ENCODE measurements around the gene DLG2.
"Not testable (repeated sequence)": the region's sequence is repeated elsewhere in the genome, so short reads cannot be mapped to it uniquely, and the experiment has no call there.

DLG2 gene

GRCh38 chr11:84865257-84865656 is 761.9 kb downstream of the DLG2 start:
- POLR2A ChIA-PET (ENCODE audit: low non-redundant PET), result no interaction called here
- CTCF ChIA-PET, result interaction anchor here (0.7 kb wide), 1 partner anchor 315 kb away, joined by 3 read pairs; no protein-coding TSS in a partner anchor
- no peak for TF ChIP-seq CTCF (conservative IDR thresholded peaks at IDR 0.05; ENCODE audit: low read depth)
- DNase-seq (ENCODE audit: low spot score), result no peak
- H3K27ac ChIP-seq, result no peak overlapping the region

GRCh38 chr11:84857746-84858145 is 769.4 kb downstream of the DLG2 start:
- CTCF ChIA-PET, result no interaction called here
- no peak for TF ChIP-seq CTCF (conservative IDR thresholded peaks at IDR 0.05; ENCODE audit: low read depth)
- POLR2A ChIA-PET (ENCODE audit: low non-redundant PET), result no interaction called here
- no peak for DNase-seq (ENCODE audit: low spot score)
- H3K27ac ChIP-seq, result no peak overlapping the region

GRCh38 chr11:84855508-84856245 is 771.5 kb downstream of the DLG2 start:
- no peak for TF ChIP-seq CTCF (conservative IDR thresholded peaks at IDR 0.05; ENCODE audit: low read depth)
- DNase-seq (ENCODE audit: low spot score), result no peak
- no peak overlapping the region for H3K27ac ChIP-seq
- POLR2A ChIA-PET (ENCODE audit: low non-redundant PET), result no interaction called here
- CTCF ChIA-PET, result no interaction called here

GRCh38 chr11:84854498-84854880 is 772.7 kb downstream of the DLG2 start:
- no peak for TF ChIP-seq CTCF (conservative IDR thresholded peaks at IDR 0.05; ENCODE audit: low read depth)
- DNase-seq (ENCODE audit: low spot score), result no peak
- ChIA-PET POLR2A (ENCODE audit: low non-redundant PET) (no interaction called here), CTCF (no interaction called here)
- no peak overlapping the region for H3K27ac ChIP-seq

GRCh38 chr11:84853841-84854497 is 773.2 kb downstream of the DLG2 start:
- CTCF ChIA-PET, result no interaction called here
- POLR2A ChIA-PET (ENCODE audit: low non-redundant PET), result no interaction called here
- no peak for DNase-seq (ENCODE audit: low spot score)
- no peak overlapping the region for H3K27ac ChIP-seq
- TF ChIP-seq CTCF (conservative IDR thresholded peaks at IDR 0.05; ENCODE audit: low read depth), result no peak

- no peak for DNase-seq (ENCODE audit: low spot score)
- ChIA-PET POLR2A (ENCODE audit: low non-redundant PET) (no interaction called here), CTCF (no interaction called here)
- no peak overlapping the region for H3K27ac ChIP-seq
- no peak for TF ChIP-seq CTCF (conservative IDR thresholded peaks at IDR 0.05; ENCODE audit: low read depth)
Measured at GRCh38 chr11:84847842-84848241, 779.3 kb downstream of the DLG2 start.

GRCh38 chr11:84840201-84840600 is 786.9 kb downstream of the DLG2 start:
- not testable (repeated sequence) for H3K27ac ChIP-seq

More at GRCh38 chr11:84840201-84840600, 786.9 kb downstream of the DLG2 start:
- POLR2A ChIA-PET (ENCODE audit: low non-redundant PET); DNase-seq (ENCODE audit: low spot score); CTCF ChIA-PET: not testable (repeated sequence)
